Measurements from ENCODE around the gene LRRC28.

The LRRC28 gene

GRCh38 chr15:99438691-99439523, 187.6 kb downstream of the LRRC28 start:
- H3K27ac ChIP-seq, result peak overlapping the region; percentile 97
- POLR2A ChIA-PET (ENCODE audit: low non-redundant PET), result no interaction called here
- TF ChIP-seq CTCF (conservative IDR thresholded peaks at IDR 0.05; ENCODE audit: low read depth), result no peak
- DNase-seq (ENCODE audit: low spot score), result no peak
- CTCF ChIA-PET, result no interaction called here

GRCh38 chr15:99439524-99439835, 188.2 kb downstream of the LRRC28 start:
- TF ChIP-seq CTCF (conservative IDR thresholded peaks at IDR 0.05; ENCODE audit: low read depth), result no peak
- ChIA-PET CTCF (no interaction called here), POLR2A (ENCODE audit: low non-redundant PET) (no interaction called here)
- H3K27ac ChIP-seq, result peak overlapping the region; percentile 97
- DNase-seq (ENCODE audit: low spot score), result no peak

- TF ChIP-seq CTCF (conservative IDR thresholded peaks at IDR 0.05; ENCODE audit: low read depth), result no peak
- peak overlapping the region; percentile 97 for H3K27ac ChIP-seq
- CTCF ChIA-PET, result no interaction called here
- POLR2A ChIA-PET (ENCODE audit: low non-redundant PET), result no interaction called here
- DNase-seq (ENCODE audit: low spot score), result no peak
Measured at GRCh38 chr15:99440029-99440428, 188.7 kb downstream of the LRRC28 start.
